ENCODE results near the gene DOCK8. TPM values are rescaled to one million over a fixed set of nuclear protein-coding genes. Genes with fewer than 3 reads are reported as not detected.

DOCK8 gene
- total RNA-seq, 4 donors from 2014 or later = 18.1 to 33.3 (median 28.6) TPM

- TF ChIP-seq CTCF (IDR thresholded peaks at IDR 0.05) = no peak
- ATAC-seq (ENCODE audit: low FRiP score) (no peak), DNase-seq (ENCODE audit: low spot score) (no peak)
Observed at GRCh38 chr9:511861-512260, 297.2 kb downstream of the DOCK8 start.

- TF ChIP-seq CTCF (IDR thresholded peaks at IDR 0.05) = no peak
- DNase-seq (ENCODE audit: low spot score) = no peak
- no peak for ATAC-seq (ENCODE audit: low FRiP score)
Observed at GRCh38 chr9:512555-513272, 298.0 kb downstream of the DOCK8 start.

Other genes with a start within 250 kb of the DOCK8 start
- 10 to 100 TPM in 1 of 4 donors, 1 to 10 TPM in 3; 3.2 to 12.6 (median 4.5) TPM for gene WASHC1, start 185.4 kb upstream of the DOCK8 start, total RNA-seq
- gene FOXD4, start 96.4 kb upstream of the DOCK8 start, total RNA-seq = under 1 TPM in 3 of 4 donors, not detected in 1; 0.46 to 0.48 (median 0.47) TPM
- gene ZNG1A, start 35.8 kb upstream of the DOCK8 start, total RNA-seq = 10 to 100 TPM; 21.9 to 34.5 (median 25.4) TPM